HCT116 (cell line): ENCODE measurements around the gene DPYSL4. TPM values are rescaled to one million over a fixed set of nuclear protein-coding genes. Genes with fewer than 3 reads are reported as not detected.

ENCODE experiments used
- ATAC-seq: fragments of 200-7000 bp; cut with Tn5 transposase; 2 replicates; pipeline ENCODE4 v1.9.1; 2020; ENCODE audit warnings: mild to moderate bottlenecking, moderate library complexity
- BruUV-seq: library from RNA; stranded (reverse); fragments of 400-500 nt; replicated peaks from 2 replicates; lab custom pipeline; 2021; lab: Mats Ljungman, UMichigan
- CTCF ChIA-PET: fragments of 300-600 bp; sonication (Branson Sonifier 250); formaldehyde crosslinking; loops from one replicate; lab custom pipeline; 2021; ENCODE audit warnings: antibody characterized with exemption; lab: Charles Lee
- POLR2A ChIA-PET: fragments of 300-600, 350-600 bp; sonication (Branson Sonifier 250); formaldehyde crosslinking; loops from one replicate; lab custom pipeline; 2021; ENCODE audit warnings: antibody characterized with exemption; lab: Charles Lee
- RAD21 ChIA-PET, 2 experiments: fragments of 300-600 bp; sonication (Branson Sonifier 250); formaldehyde crosslinking; loops; one replicate each; lab custom pipeline; 2023; ENCODE audit warnings: low total read pairs in 2 of 2; ENCODE audit not compliant: uncharacterized antibody in 2 of 2, unreplicated experiment in 2 of 2, low non-redundant PET in 1 of 2; lab: Charles Lee
- DNase-seq: peaks from one replicate; pipeline ENCODE4 v3.0.0-alpha.2; 2010; ENCODE audit warnings: low read depth, low spot score
- H2AFZ ChIP-seq: fragments of 200-600 bp; shearing (Covaris generic), sonication (generic); 2 replicates; pipeline ENCODE4 v1.6.1; 2017; ENCODE audit warnings: low read depth, mixed run types, mixed read lengths, antibody characterized with exemption, low read length; ENCODE audit not compliant: poor library complexity, severe bottlenecking
- H3K27ac ChIP-seq: 2 replicates; pipeline ENCODE4 v1.5.1; 2012; ENCODE audit warnings: low read depth, low read length
- H3K27me3 ChIP-seq: fragments of 200-600 bp; sonication (generic); 2 replicates; pipeline ENCODE4 v1.6.1; 2016; ENCODE audit warnings: mixed run types, low read length, mixed read lengths; ENCODE audit not compliant: insufficient read depth
- H3K36me3 ChIP-seq, 2 experiments: fragments of 200-500 bp in 1 of 2; fragments of 200-600 bp in 1 of 2; sonication (Bioruptor generic) in 1 of 2; sonication (generic) in 1 of 2; 2 replicates each; pipeline versions ENCODE4 v1.5.1 to v1.6.1; 2014 to 2016; ENCODE audit warnings: low read length in 2 of 2, inconsistent platforms in 1 of 2, mixed read lengths in 1 of 2, mixed run types in 1 of 2; ENCODE audit not compliant: insufficient read depth in 2 of 2, control insufficient read depth in 1 of 2
- H3K4me1 ChIP-seq, 2 experiments: fragments of 200-600 bp in 1 of 2; sonication (generic) in 1 of 2; 2 replicates each; pipeline versions ENCODE4 v1.5.1 to v1.6.1; 2012 to 2017; ENCODE audit warnings: low read length in 2 of 2, inconsistent platforms in 1 of 2, mild to moderate bottlenecking in 1 of 2, mixed read lengths in 1 of 2, mixed run types in 1 of 2, moderate library complexity in 1 of 2; ENCODE audit not compliant: insufficient read depth in 2 of 2, control insufficient read depth in 1 of 2
- H3K4me2 ChIP-seq: fragments of 200-600 bp; sonication (generic); 2 replicates; pipeline ENCODE4 v1.6.1; 2017; ENCODE audit warnings: mixed run types, low read length, mixed read lengths
- H3K4me3 ChIP-seq, 2 experiments: fragments of 200-600 bp in 1 of 2; sonication (generic) in 1 of 2; replicated peaks in 1 of 2; 2 replicates each; pipeline ENCODE4 v1.5.1; 2011 to 2016; ENCODE audit warnings: low read length in 2 of 2, control low read depth in 1 of 2, low read depth in 1 of 2, mild to moderate bottlenecking in 1 of 2, mixed read lengths in 1 of 2, mixed run types in 1 of 2
- H3K79me2 ChIP-seq: fragments of 200-600 bp; sonication (generic); 2 replicates; pipeline ENCODE4 v1.6.1; 2017; ENCODE audit warnings: mild to moderate bottlenecking, mixed run types, low read length, moderate library complexity, mixed read lengths; ENCODE audit not compliant: insufficient read depth
- H3K9ac ChIP-seq: fragments of 200-600 bp; sonication (generic); 2 replicates; pipeline ENCODE4 v1.6.1; 2016; ENCODE audit warnings: low read length, mixed read lengths
- H3K9me2 ChIP-seq: fragments of 200-600 bp; sonication (generic), shearing (Covaris generic); 2 replicates; pipeline ENCODE4 v1.6.1; 2017; ENCODE audit warnings: mixed run types, mild to moderate bottlenecking, moderate library complexity; ENCODE audit not compliant: insufficient read depth
- H3K9me3 ChIP-seq, 2 experiments: fragments of 200-500 bp in 1 of 2; fragments of 200-600 bp in 1 of 2; sonication (Bioruptor generic) in 1 of 2; sonication (generic) in 1 of 2; 2 replicates each; pipeline ENCODE4 v1.6.1; 2014 to 2017; ENCODE audit warnings: low read length in 2 of 2, mixed read lengths in 2 of 2, inconsistent platforms in 1 of 2, low read depth in 1 of 2, mild to moderate bottlenecking in 1 of 2, mixed run types in 1 of 2, moderate library complexity in 1 of 2; ENCODE audit not compliant: control insufficient read depth in 1 of 2, insufficient read depth in 1 of 2
- H4K20me1 ChIP-seq: fragments of 200-600 bp; sonication (generic), shearing (Covaris generic); 2 replicates; pipeline ENCODE4 v1.6.1; 2017; ENCODE audit warnings: mixed run types, mild to moderate bottlenecking, moderate library complexity; ENCODE audit not compliant: insufficient read depth
- ATF3 ChIP-seq: IDR thresholded peaks from 2 replicates; pipeline ENCODE4 v1.6.1; 2012
- CBX3 ChIP-seq: IDR thresholded peaks from 2 replicates; pipeline ENCODE4 v1.6.1; 2012; ENCODE audit warnings: low read depth
- CTCF ChIP-seq, 3 experiments: fragments of 200-600 bp in 1 of 3; sonication (generic) in 1 of 3; IDR thresholded peaks in 2 of 3; conservative IDR thresholded peaks in 1 of 3; 2 replicates each; pipeline ENCODE4 v1.5.1; 2012 to 2017; ENCODE audit warnings: low read depth in 2 of 3, low read length in 2 of 3, antibody characterized with exemption in 1 of 3, borderline replicate concordance in 1 of 3, control low read depth in 1 of 3, mild to moderate bottlenecking in 1 of 3, mixed read lengths in 1 of 3, mixed run types in 1 of 3, moderate library complexity in 1 of 3; ENCODE audit not compliant: insufficient read depth in 1 of 3
- EGR1 ChIP-seq: IDR thresholded peaks from 2 replicates; pipeline ENCODE4 v1.6.1; 2012; ENCODE audit warnings: low read depth
- ELF1 ChIP-seq: IDR thresholded peaks from 2 replicates; pipeline ENCODE4 v1.6.1; 2012; ENCODE audit warnings: low read depth, borderline replicate concordance
- EZH2 ChIP-seq: fragments of 200-600 bp; sonication (generic); IDR thresholded peaks from 2 replicates; pipeline ENCODE4 v1.6.1; 2017; ENCODE audit warnings: antibody characterized with exemption, mixed run types
- POLR2A ChIP-seq: IDR thresholded peaks from 2 replicates; pipeline ENCODE4 v1.7.0; 2011; ENCODE audit warnings: borderline replicate concordance; ENCODE audit not compliant: insufficient read depth, insufficient read length; ENCODE audit errors: extremely low read depth
- POLR2AphosphoS5 ChIP-seq: IDR thresholded peaks from 2 replicates; pipeline ENCODE4 v1.6.1; 2011; ENCODE audit warnings: mild to moderate bottlenecking, low read depth, low read length, moderate library complexity
- RAD21 ChIP-seq: IDR thresholded peaks from 2 replicates; pipeline ENCODE4 v1.6.1; 2012; ENCODE audit warnings: low read depth, mild to moderate bottlenecking
- SIN3A ChIP-seq: IDR thresholded peaks from 2 replicates; pipeline ENCODE4 v1.6.1; 2012; ENCODE audit warnings: low read depth
- SP1 ChIP-seq: IDR thresholded peaks from 2 replicates; pipeline ENCODE4 v1.6.1; 2012; ENCODE audit warnings: low read depth
- TCF7L2 ChIP-seq: IDR thresholded peaks from 2 replicates; pipeline ENCODE4 v1.7.0; 2011; ENCODE audit warnings: borderline replicate concordance, inconsistent platforms; ENCODE audit not compliant: insufficient read depth, insufficient read length; ENCODE audit errors: extremely low read depth
- ZBTB33 ChIP-seq: IDR thresholded peaks from 2 replicates; pipeline ENCODE4 v1.6.1; 2011; ENCODE audit warnings: mild to moderate bottlenecking, low read length, moderate library complexity; ENCODE audit not compliant: insufficient replicate concordance; ENCODE audit errors: extremely low read depth
- ZFX ChIP-seq: fragments of 450-650 bp; IDR thresholded peaks from 2 replicates; pipeline ENCODE4 v1.6.1; 2017
- intact Hi-C: fragments of 100-400 bp; cut with micrococcal nuclease; formaldehyde crosslinking; loops from 2 replicates; pipeline ENCODE4 v1.10.0; 2022
- total RNA-seq: library from RNA; stranded (reverse); gene quantifications from one replicate; pipeline ENCODE4 v1.2.1, GENCODE V29; 2021; ENCODE audit not compliant: unreplicated experiment

The DPYSL4 gene
- total RNA-seq, 1 experiment from 2014 or later = 5.4 TPM

- BruUV-seq = no TSS peak
- Histone ChIP-seq H3K4me3 (no peak overlapping the region), H3K79me2 (no peaks in the 10 kb centered on the region), H2AFZ (no peak overlapping the region), H3K4me2 (no peak overlapping the region), H3K9me2 (no peaks in the 10 kb centered on the region), H3K27me3 (no peaks in the 10 kb centered on the region), H3K9me3 (no peaks in the 10 kb centered on the region), H3K9ac (no peak overlapping the region), H3K4me1 (no peaks in the 10 kb centered on the region), H3K27ac (no peak overlapping the region), H3K36me3 (no peaks in the 10 kb centered on the region), H4K20me1 (no peaks in the 10 kb centered on the region)
- DNase-seq (no peak), ATAC-seq (no peak)
- CTCF ChIA-PET = no interaction called here
- TF ChIP-seq POLR2AphosphoS5 = no peak
- TF ChIP-seq EGR1 = no peak
- no peak for TF ChIP-seq ATF3
- no peak for TF ChIP-seq ELF1
- no peak for TF ChIP-seq EZH2
- no peak for TF ChIP-seq POLR2A
- TF ChIP-seq ZBTB33 = no peak
- no peak for TF ChIP-seq CTCF (IDR thresholded peaks at IDR 0.05 in 2 of 3, conservative IDR thresholded peaks at IDR 0.05 in 1 of 3; ENCODE audit: borderline replicate concordance in 1 of 3, insufficient read depth in 1 of 3, low read depth in 2 of 3, low read length in 2 of 3)
- no peak for TF ChIP-seq TCF7L2
- TF ChIP-seq SP1 = no peak
- no peak for TF ChIP-seq CBX3
- no peak for TF ChIP-seq RAD21
- TF ChIP-seq SIN3A = no peak
- TF ChIP-seq ZFX = no peak
- intact Hi-C loops = loop anchor here (1.0 to 2.0 kb wide), 3 partner anchors 130 to 230 kb away; no protein-coding TSS in a partner anchor
- POLR2A ChIA-PET = no interaction called here
- RAD21 ChIA-PET = no interaction called here
Measured at GRCh38 chr10:132222726-132223125, 36.0 kb downstream of the DPYSL4 start.
